ENCODE results near the gene EMCN. TPM values are rescaled to one million over a fixed set of nuclear protein-coding genes. Genes with fewer than 3 reads are reported as not detected.

The EMCN gene
- total RNA-seq, 1 donor: not detected

GRCh38 chr4:100509386-100509785 lies 8.4 kb downstream of the EMCN start:
- no peak overlapping the region for H3K4me3 ChIP-seq (ENCODE audit: insufficient read depth, low read length)
- TF ChIP-seq CTCF (IDR thresholded peaks at IDR 0.05; ENCODE audit: extremely low read depth, low read depth, low read length): no peak
- no peak overlapping the region for H3K27ac ChIP-seq (ENCODE audit: low read depth, low read length)
- H3K27me3 ChIP-seq (ENCODE audit: insufficient read depth, low read length): no peaks in the 10 kb centered on the region
- H3K9me3 ChIP-seq (ENCODE audit: low read depth, low read length): no peaks in the 10 kb centered on the region
- H3K4me1 ChIP-seq (ENCODE audit: insufficient read depth, low read length): no peaks in the 10 kb centered on the region
- H3K79me2 ChIP-seq (ENCODE audit: insufficient read depth, low read length): no peaks in the 10 kb centered on the region
- H3K36me3 ChIP-seq (ENCODE audit: insufficient read depth, low read length): no peaks in the 10 kb centered on the region
- DNase-seq (ENCODE audit: insufficient read length, low spot score, missing footprints): no peak
- no peaks in the 10 kb centered on the region for H4K20me1 ChIP-seq (ENCODE audit: insufficient read depth, low read length)
- no peak overlapping the region for H3K4me2 ChIP-seq (ENCODE audit: insufficient read depth, low read length)
- no peak overlapping the region for H2AFZ ChIP-seq (ENCODE audit: low read length)

DNA sequence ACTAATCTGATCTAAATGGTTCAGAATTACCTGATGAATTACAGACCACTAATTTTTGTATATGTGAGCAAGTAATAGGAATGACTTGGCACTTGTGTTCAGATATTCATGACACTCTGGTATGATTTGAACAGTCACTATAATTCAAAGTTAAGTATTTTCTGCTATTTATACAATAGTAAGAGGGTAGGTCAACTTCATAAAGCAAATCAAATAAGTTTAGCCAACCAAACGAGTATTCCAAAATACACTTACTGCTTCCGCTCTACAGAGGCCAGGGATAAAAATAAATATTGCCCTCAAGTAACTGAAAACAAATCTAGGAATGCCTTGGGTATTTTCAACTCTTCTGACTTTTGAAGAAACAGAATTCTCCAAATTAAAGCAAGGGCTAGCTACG lies 9.1 kb downstream of the EMCN start:
- no peaks in the 10 kb centered on the region for H3K4me1 ChIP-seq (ENCODE audit: insufficient read depth, low read length)

DNA sequence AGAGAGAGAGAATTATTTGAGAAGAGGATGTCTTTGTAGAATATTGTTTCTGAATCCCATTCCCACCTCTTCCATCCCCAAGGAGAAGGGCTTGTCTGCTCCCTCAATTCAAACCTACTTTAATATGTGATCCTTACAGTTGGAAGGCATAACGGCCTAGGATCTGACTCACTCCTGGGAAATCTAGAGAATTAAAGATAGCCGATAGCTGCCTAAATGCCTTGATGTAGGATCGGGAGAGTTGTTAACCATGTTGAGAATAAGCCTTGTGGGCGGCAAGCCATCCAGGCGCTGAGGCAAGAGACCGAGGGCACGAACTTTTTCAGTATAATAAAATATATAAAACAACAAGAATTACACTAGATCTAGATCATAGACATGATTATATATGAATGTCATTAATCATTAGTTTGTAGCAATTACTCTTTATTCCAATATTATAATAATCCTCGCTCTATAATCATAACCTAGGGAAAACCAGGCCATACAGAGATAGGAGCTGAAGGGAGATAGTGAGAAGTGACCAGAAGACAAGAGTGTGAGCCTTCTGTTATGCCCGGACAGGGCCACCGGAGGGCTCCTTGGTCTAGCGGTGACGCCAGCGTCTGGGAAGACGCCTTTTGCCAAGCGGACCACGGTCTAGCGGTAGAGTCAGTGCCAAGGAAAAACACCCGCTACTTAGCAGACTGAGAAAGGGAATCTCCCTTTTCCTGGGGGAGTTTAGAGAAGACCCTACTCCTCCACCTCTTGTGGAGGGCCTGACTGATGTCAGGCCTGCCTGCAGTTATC lies 13.5 kb downstream of the EMCN start:
- H3K4me1 ChIP-seq (ENCODE audit: insufficient read depth, low read length): no peaks in the 10 kb centered on the region
- no peaks in the 10 kb centered on the region for H3K27me3 ChIP-seq (ENCODE audit: insufficient read depth, low read length)
- H4K20me1 ChIP-seq (ENCODE audit: insufficient read depth, low read length): no peaks in the 10 kb centered on the region
- DNase-seq (ENCODE audit: insufficient read length, low spot score, missing footprints): no peak
- H3K79me2 ChIP-seq (ENCODE audit: insufficient read depth, low read length): no peaks in the 10 kb centered on the region
- no peak overlapping the region for H2AFZ ChIP-seq (ENCODE audit: low read length)
- no peaks in the 10 kb centered on the region for H3K36me3 ChIP-seq (ENCODE audit: insufficient read depth, low read length)
- no peaks in the 10 kb centered on the region for H3K9me3 ChIP-seq (ENCODE audit: low read depth, low read length)
- H3K27ac ChIP-seq (ENCODE audit: low read depth, low read length): no peak overlapping the region
- H3K4me3 ChIP-seq (ENCODE audit: insufficient read depth, low read length): no peak overlapping the region
- H3K4me2 ChIP-seq (ENCODE audit: insufficient read depth, low read length): no peak overlapping the region
- no peak for TF ChIP-seq CTCF (IDR thresholded peaks at IDR 0.05; ENCODE audit: extremely low read depth, low read depth, low read length)

More for the DNA sequence above, 9.1 kb downstream of the EMCN start:
- Histone ChIP-seq H3K27me3 (ENCODE audit: insufficient read depth, low read length) (no peaks in the 10 kb centered on the region), H2AFZ (ENCODE audit: low read length) (no peak overlapping the region), H3K36me3 (ENCODE audit: insufficient read depth, low read length) (no peaks in the 10 kb centered on the region), H3K4me2 (ENCODE audit: insufficient read depth, low read length) (no peak overlapping the region), H3K27ac (ENCODE audit: low read depth, low read length) (no peak overlapping the region), H3K9me3 (ENCODE audit: low read depth, low read length) (no peaks in the 10 kb centered on the region), H3K4me3 (ENCODE audit: insufficient read depth, low read length) (no peak overlapping the region), H3K79me2 (ENCODE audit: insufficient read depth, low read length) (no peaks in the 10 kb centered on the region), H4K20me1 (ENCODE audit: insufficient read depth, low read length) (no peaks in the 10 kb centered on the region)
- TF ChIP-seq CTCF (IDR thresholded peaks at IDR 0.05; ENCODE audit: extremely low read depth, low read depth, low read length): no peak
- no peak for DNase-seq (ENCODE audit: insufficient read length, low spot score, missing footprints)

GRCh38 chr4:100497791-100498190 lies 20.0 kb downstream of the EMCN start:
- Histone ChIP-seq H3K36me3 (ENCODE audit: insufficient read depth, low read length) (no peaks in the 10 kb centered on the region), H3K4me2 (ENCODE audit: insufficient read depth, low read length) (no peak overlapping the region), H3K27me3 (ENCODE audit: insufficient read depth, low read length) (no peaks in the 10 kb centered on the region), H3K4me3 (ENCODE audit: insufficient read depth, low read length) (no peak overlapping the region), H3K27ac (ENCODE audit: low read depth, low read length) (no peak overlapping the region), H3K79me2 (ENCODE audit: insufficient read depth, low read length) (no peaks in the 10 kb centered on the region), H3K4me1 (ENCODE audit: insufficient read depth, low read length) (no peaks in the 10 kb centered on the region), H3K9me3 (ENCODE audit: low read depth, low read length) (no peaks in the 10 kb centered on the region), H4K20me1 (ENCODE audit: insufficient read depth, low read length) (no peaks in the 10 kb centered on the region), H2AFZ (ENCODE audit: low read length) (no peak overlapping the region)
- TF ChIP-seq CTCF (IDR thresholded peaks at IDR 0.05; ENCODE audit: extremely low read depth, low read depth, low read length): no peak
- peak; percentile 78 for DNase-seq (ENCODE audit: insufficient read length, low spot score, missing footprints)
